Pancreas (tissue), 10 donors: Measurements from ENCODE around the gene FLT3LG. TPM values are rescaled to one million over a fixed set of nuclear protein-coding genes. Genes with fewer than 3 reads are reported as not detected.

Experiments used
- ATAC-seq, 4 donors: fragments of 200-7000 bp; cut with Tn5 transposase; one replicate each; pipeline versions ENCODE4 v1.8.0 to v1.9.1; 2020; ENCODE audit warnings: mild to moderate bottlenecking in 4 of 4, moderate library complexity in 4 of 4
- DNase-seq, 6 donors: peaks; one replicate each; pipeline ENCODE4 v3.0.0-alpha.2; 2020
- FAIRE-seq: peaks from 2 replicates; lab custom pipeline; 2012; peaks lifted over from hg19 to GRCh38; lab: Jason Lieb, UNC
- H3K27ac ChIP-seq, 4 donors: fragments of 200-600 bp; sonication (generic); 1 replicate in 3 of 4; 2 replicates in 1 of 4; pipeline versions ENCODE4 v1.5.0 to v1.8.0; 2020
- H3K27me3 ChIP-seq, 4 donors: fragments of 200-600 bp; one replicate each; pipeline ENCODE4 v1.8.0; 2021
- H3K36me3 ChIP-seq, 3 donors: fragments of 200-600 bp; sonication (generic) in 1 of 3; one replicate each; pipeline versions ENCODE4 v1.5.0 to v1.8.0; 2020 to 2021
- H3K4me1 ChIP-seq, 3 donors: fragments of 200-600 bp; one replicate each; pipeline ENCODE4 v1.8.0; 2021
- H3K4me3 ChIP-seq, 4 donors: fragments of 200-600 bp; sonication (generic) in 2 of 4; one replicate each; pipeline versions ENCODE4 v1.5.0 to v1.8.0; 2020 to 2021
- H3K9me3 ChIP-seq, 4 donors: fragments of 200-600 bp; one replicate each; pipeline ENCODE4 v1.8.0; 2021
- WGBS, 2 donors: extraction: QIAGEN DNeasy Blood & Tissue Kit; methylation state at CpG; one replicate each; pipeline ENCODE4 v1.1.7; 2013; 5-methylcytosine and 5-hydroxymethylcytosine counted together
- intact Hi-C, 3 donors: fragments of 100-400 bp; cut with DNase I; formaldehyde crosslinking; loops; one replicate each; pipeline versions ENCODE4 v1.11.1 to v1.14.2; 2022
- polyA plus RNA-seq, 2 donors: library from polyadenylated mRNA; stranded (reverse); fragments of 200-250 nt; gene quantifications; one replicate each; pipeline ENCODE4 v1.2.3, GENCODE V29; 2013
- total RNA-seq, 6 donors: library from RNA; stranded (reverse); fragmentation: NEBNext Ultra II Directional in 4 of 6; extraction: Animal tissue kit (Norgen Biotek cat#: 25700) in 4 of 6; gene quantifications; one replicate each; pipeline versions ENCODE4 v1.2.1 to v1.2.4, GENCODE V29; 2021 to 2023
- TF ChIP-seq, protein P1 (sequence below), 4 donors: fragments of 200-600 bp; sonication (generic) in 3 of 4; IDR thresholded peaks; one replicate each; pipeline versions ENCODE4 v1.5.0 to v1.8.0; 2021; ENCODE audit warnings: antibody characterized with exemption in 4 of 4
- donor health status: healthy with polysubstance abuse.
- donor health status: DM: no; HTN: no; CAD: no; lungs with moderate emphysema.
- donor health status: DM: no; HTN: no; CAD: no.
- donor health status: control.
- donor health status: control.
- donor health status: Bipolar disorder and iron deficiency.
- donor health status: DM: yes; HTN: yes; CAD: no.
- donor health status: DM: no; HTN: no; CAD: no.
- donor health status: DM: no; HTN: no; CAD: no.
- donor health status: DM: yes; HTN: yes; CAD: no.

FLT3LG gene
- total and polyA plus RNA-seq, 8 donors, result 0.79 to 8.4 (median 2.7) TPM

DNA sequence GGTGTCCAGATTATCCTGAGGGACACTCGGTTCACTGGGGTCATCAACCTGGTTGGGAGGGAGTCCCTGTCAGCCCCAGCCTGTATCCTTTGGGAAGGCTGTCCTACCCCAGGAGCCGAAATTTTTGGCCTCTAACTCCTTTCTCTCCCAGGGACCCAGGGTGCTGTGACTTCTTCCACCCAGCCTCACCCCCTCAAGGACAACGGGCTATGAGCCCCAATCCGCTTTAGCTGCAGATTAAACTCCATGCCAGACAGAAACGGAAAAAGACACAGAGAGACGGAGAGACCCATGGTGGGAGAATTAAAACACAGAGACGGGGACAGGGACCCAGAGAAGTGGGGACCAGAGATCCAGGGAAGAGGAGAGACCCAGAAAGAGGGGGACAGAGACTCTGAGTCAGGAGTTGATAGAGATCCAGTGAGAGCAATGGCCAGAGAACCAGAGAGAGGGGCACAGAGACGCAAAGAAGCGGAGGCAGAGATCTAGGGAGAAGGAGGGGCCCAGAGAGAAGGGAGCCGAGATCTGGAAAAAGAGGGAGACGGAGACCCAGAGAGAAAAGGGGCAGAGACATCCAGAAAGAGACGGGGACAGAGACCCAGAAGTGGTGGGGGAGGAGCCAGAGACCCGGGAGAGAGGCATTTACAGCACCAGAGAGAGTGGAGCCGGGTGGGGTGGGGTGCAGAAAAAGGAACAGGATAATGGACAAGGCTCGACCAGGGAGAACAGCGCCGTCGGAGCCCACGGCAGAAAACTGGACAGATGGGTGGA, 33.4 kb upstream of the FLT3LG start:
- Histone ChIP-seq H3K4me3 (peak overlapping the region in 1 of 4 donors; percentile 14), H3K27me3 (peaks cover 0 to 8% (median 0%) of the 10 kb centered on the region in 4 donors), H3K4me1 (no peaks in the 10 kb centered on the region), H3K27ac (no peak overlapping the region), H3K36me3 (no peaks in the 10 kb centered on the region), H3K9me3 (no peaks in the 10 kb centered on the region)
- ATAC-seq (no peak), FAIRE-seq (no peak), DNase-seq (no peak)
- 22 to 29% methylated on average over 18 to 19 of the region's 19 CpGs for WGBS, 2 donors
- intact Hi-C loops, result loop anchor here in 2 of 3 donors (10.0 kb wide), 2 partner anchors 46 to 216 kb away; no protein-coding TSS in a partner anchor
- TF ChIP-seq, protein P1, sequence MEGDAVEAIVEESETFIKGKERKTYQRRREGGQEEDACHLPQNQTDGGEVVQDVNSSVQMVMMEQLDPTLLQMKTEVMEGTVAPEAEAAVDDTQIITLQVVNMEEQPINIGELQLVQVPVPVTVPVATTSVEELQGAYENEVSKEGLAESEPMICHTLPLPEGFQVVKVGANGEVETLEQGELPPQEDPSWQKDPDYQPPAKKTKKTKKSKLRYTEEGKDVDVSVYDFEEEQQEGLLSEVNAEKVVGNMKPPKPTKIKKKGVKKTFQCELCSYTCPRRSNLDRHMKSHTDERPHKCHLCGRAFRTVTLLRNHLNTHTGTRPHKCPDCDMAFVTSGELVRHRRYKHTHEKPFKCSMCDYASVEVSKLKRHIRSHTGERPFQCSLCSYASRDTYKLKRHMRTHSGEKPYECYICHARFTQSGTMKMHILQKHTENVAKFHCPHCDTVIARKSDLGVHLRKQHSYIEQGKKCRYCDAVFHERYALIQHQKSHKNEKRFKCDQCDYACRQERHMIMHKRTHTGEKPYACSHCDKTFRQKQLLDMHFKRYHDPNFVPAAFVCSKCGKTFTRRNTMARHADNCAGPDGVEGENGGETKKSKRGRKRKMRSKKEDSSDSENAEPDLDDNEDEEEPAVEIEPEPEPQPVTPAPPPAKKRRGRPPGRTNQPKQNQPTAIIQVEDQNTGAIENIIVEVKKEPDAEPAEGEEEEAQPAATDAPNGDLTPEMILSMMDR (IDR thresholded peaks at IDR 0.05), result no peak

DNA sequence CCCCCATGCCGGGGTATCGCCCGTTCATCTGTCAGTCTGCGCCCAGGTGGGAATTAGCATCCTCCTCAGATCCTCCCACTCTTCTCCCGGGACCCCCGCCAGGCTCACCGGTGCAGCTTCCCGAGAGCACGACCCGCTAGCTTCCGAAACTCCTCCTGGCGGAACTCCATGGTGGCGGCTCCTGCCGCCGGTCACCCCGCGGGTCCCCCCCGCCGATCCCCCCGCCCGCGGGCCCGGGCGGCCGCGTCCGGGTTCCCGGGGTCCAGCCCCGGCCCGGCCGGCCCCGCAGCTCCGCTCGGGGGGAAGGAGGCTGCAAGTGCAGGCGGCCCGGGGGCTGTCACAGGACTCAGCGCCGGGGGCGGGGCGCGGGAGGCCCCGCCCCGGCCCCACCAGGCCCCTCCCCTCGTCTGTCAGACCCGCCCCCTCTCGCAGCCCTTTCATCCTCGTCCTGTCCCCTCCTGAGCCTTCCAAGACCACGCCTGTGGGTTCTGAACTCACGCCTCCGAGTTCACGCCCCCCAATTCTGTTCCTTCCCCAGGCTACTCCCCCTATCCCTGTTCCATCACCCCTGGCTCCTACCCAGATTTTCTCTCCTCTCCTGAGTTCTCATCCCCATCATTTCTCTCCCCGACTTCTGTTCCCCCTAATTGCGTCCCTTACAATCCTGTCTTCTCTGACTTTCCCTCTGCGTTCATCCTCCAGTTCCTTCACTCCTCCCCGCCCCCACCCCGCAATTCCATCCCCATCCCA, 32.6 kb upstream of the FLT3LG start, which contains the start of gene SLC17A7:
Gene SLC17A7 (minus strand): TSS at position 318 of the 750 bp plus-strand sequence. CDS start 148 bp downstream, at position 170.
- DNase-seq, result peak in 1 of 6 donors; percentile 26
- Histone ChIP-seq H3K36me3 (no peaks in the 10 kb centered on the region), H3K27me3 (peaks cover 0 to under 1% (median 0%) of the 10 kb centered on the region in 4 donors), H3K4me3 (peak within 1 kb of the TSS in 1 of 4 donors; percentile 66), H3K9me3 (no peaks in the 10 kb centered on the region), H3K4me1 (no peaks in the 10 kb centered on the region), H3K27ac (no peak within 1 kb of the TSS)
- TF ChIP-seq, protein P1 (IDR thresholded peaks at IDR 0.05), result no peak
- ATAC-seq, result no peak
- FAIRE-seq, result no peak
- intact Hi-C loops, result loop anchor here in 2 of 3 donors (10.0 kb wide), 2 partner anchors 47 to 217 kb away; no protein-coding TSS in a partner anchor
- WGBS, 2 donors, result 5 to 7% methylated on average over 30 to 56 of the region's 56 CpGs

DNA sequence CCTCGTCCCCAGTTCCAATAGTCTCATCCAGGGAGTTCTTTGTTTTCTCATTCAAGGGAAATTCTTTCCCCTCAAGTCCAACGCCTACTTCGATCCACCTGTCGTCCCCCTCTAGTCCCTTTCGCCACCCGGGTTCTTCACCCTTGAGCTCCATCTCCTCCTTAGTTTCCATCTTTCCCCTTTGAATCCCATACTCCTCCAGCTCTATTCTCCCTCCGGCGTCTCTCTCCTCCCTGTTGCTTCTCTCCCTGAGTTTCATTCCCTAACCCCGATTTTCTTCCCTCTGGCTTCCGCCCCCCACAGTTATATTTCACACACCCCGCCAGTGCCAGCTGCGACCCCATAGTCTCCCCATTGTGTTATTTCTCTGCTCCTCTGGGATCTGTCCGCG, 32.1 kb upstream of the FLT3LG start:
- intact Hi-C loops, result loop anchor here in 2 of 3 donors (10.0 kb wide), 2 partner anchors 47 to 217 kb away; no protein-coding TSS in a partner anchor
- FAIRE-seq, result no peak
- no peaks in the 10 kb centered on the region for H3K9me3 ChIP-seq
- ATAC-seq, result no peak
- 17 to 19% methylated on average over 14 of the region's 14 CpGs for WGBS, 2 donors
- H3K4me3 ChIP-seq, result no peak overlapping the region
- H3K27me3 ChIP-seq, result no peaks in the 10 kb centered on the region
- DNase-seq, result no peak
- no peaks in the 10 kb centered on the region for H3K4me1 ChIP-seq
- H3K36me3 ChIP-seq, result no peaks in the 10 kb centered on the region
- no peak overlapping the region for H3K27ac ChIP-seq
- TF ChIP-seq, protein P1 (IDR thresholded peaks at IDR 0.05), result no peak

DNA sequence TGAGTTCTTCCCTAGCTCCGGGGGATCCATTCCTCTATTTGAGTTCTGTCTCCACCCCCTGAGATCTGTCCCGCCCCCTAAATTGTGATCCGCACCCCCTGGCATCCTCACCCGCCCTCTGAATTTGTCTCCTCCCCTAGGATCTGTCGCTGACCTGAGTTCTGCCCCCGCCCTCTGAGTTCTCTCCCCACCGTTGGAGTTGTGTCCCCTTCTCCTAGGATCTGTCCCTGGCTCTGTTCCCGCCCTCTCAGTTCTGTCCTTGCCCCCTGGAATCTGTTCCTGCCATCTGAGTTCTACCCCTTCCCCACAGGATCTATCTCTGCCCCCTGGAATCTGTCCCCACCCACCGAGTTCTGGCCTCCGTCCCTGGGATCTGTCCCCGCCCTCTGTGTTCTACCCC, 31.7 kb upstream of the FLT3LG start:
- no peak for FAIRE-seq
- no peak overlapping the region for H3K27ac ChIP-seq
- intact Hi-C loops, result loop anchor here in 2 of 3 donors (10.0 kb wide), 2 partner anchors 48 to 218 kb away; no protein-coding TSS in a partner anchor
- 4 to 10% methylated on average over 11 of the region's 11 CpGs for WGBS, 2 donors
- no peak for ATAC-seq
- H3K27me3 ChIP-seq, result no peaks in the 10 kb centered on the region
- no peaks in the 10 kb centered on the region for H3K36me3 ChIP-seq
- TF ChIP-seq, protein P1 (IDR thresholded peaks at IDR 0.05), result no peak
- H3K4me1 ChIP-seq, result no peaks in the 10 kb centered on the region
- H3K4me3 ChIP-seq, result peak overlapping the region in 1 of 4 donors; percentile 66
- H3K9me3 ChIP-seq, result no peaks in the 10 kb centered on the region
- peak in 1 of 6 donors; percentile 60 for DNase-seq
